Osteoblast (primary cell): ENCODE measurements around the gene ARL8B. TPM values are rescaled to one million over a fixed set of nuclear protein-coding genes. Genes with fewer than 3 reads are reported as not detected.

Experiments used
- DNase-seq: peaks from one replicate; pipeline ENCODE4 v3.0.0; 2011; ENCODE audit warnings: low spot score, mixed read lengths; ENCODE audit not compliant: insufficient read length; ENCODE audit errors: missing footprints
- H2AFZ ChIP-seq: 2 replicates; pipeline ENCODE4 v1.6.0; 2011; ENCODE audit warnings: mild to moderate bottlenecking, low read length
- H3K27ac ChIP-seq: 2 replicates; pipeline ENCODE4 v1.5.1; 2011; ENCODE audit warnings: mild to moderate bottlenecking, low read depth, low read length, moderate library complexity
- H3K27me3 ChIP-seq: 2 replicates; pipeline ENCODE4 v1.6.0; 2012; ENCODE audit warnings: mild to moderate bottlenecking, control low read depth, inconsistent platforms, low read length, moderate library complexity; ENCODE audit not compliant: insufficient read depth
- H3K36me3 ChIP-seq: 2 replicates; pipeline ENCODE4 v1.5.1; 2011; ENCODE audit warnings: mild to moderate bottlenecking, low read length, control low read depth, moderate library complexity; ENCODE audit not compliant: insufficient read depth
- H3K4me1 ChIP-seq: 2 replicates; pipeline ENCODE4 v1.5.1; 2011; ENCODE audit warnings: mild to moderate bottlenecking, low read length, control low read depth, moderate library complexity; ENCODE audit not compliant: insufficient read depth
- H3K4me2 ChIP-seq: 2 replicates; pipeline ENCODE4 v1.6.0; 2011; ENCODE audit warnings: mild to moderate bottlenecking, low read length; ENCODE audit not compliant: insufficient read depth
- H3K4me3 ChIP-seq: fragments of 200-600 bp; sonication (generic); 3 replicates; pipeline ENCODE4 v1.5.1; 2012; ENCODE audit warnings: mild to moderate bottlenecking, low read length, inconsistent platforms; ENCODE audit not compliant: insufficient read depth
- H3K79me2 ChIP-seq: 2 replicates; pipeline ENCODE4 v1.6.0; 2012; ENCODE audit warnings: mild to moderate bottlenecking, low read length, control low read depth, inconsistent platforms; ENCODE audit not compliant: insufficient read depth
- H3K9me3 ChIP-seq: 2 replicates; pipeline ENCODE4 v1.5.1; 2011; ENCODE audit warnings: low read depth, low read length, control low read depth
- H4K20me1 ChIP-seq: 2 replicates; pipeline ENCODE4 v1.6.0; 2012; ENCODE audit warnings: mild to moderate bottlenecking, low read length, control low read depth; ENCODE audit not compliant: insufficient read depth
- CTCF ChIP-seq: IDR thresholded peaks from 2 replicates; pipeline ENCODE4 v1.5.1; 2011; ENCODE audit warnings: mild to moderate bottlenecking, low read depth, low read length, moderate library complexity; ENCODE audit errors: extremely low read depth
- total RNA-seq: library from RNA; depleted of rRNA; stranded (reverse); fragments of >200 nt; gene quantifications from 2 replicates; pipeline ENCODE4 v1.2.3, GENCODE V29; 2012

Gene ARL8B
- total RNA-seq, result 90.8 and 96.9 TPM in 2 replicates

GRCh38 chr3:5122030-5122740 lies at the start of gene ARL8B:
ARL8B (plus strand) TSS chr3:5122292; CDS start chr3:5122466, 174 bp downstream.
- peaks cover 15% of the 10 kb centered on the region for H3K4me1 ChIP-seq
- H3K4me3 ChIP-seq, result peak within 1 kb of the TSS; percentile 100
- peak within 1 kb of the TSS; percentile 91 for H2AFZ ChIP-seq
- H3K79me2 ChIP-seq, result peaks cover 51% of the 10 kb centered on the region
- H3K9me3 ChIP-seq, result no peaks in the 10 kb centered on the region
- no peaks in the 10 kb centered on the region for H3K27me3 ChIP-seq
- peak; percentile 96 for TF ChIP-seq CTCF
- peak within 1 kb of the TSS; percentile 75 for H3K27ac ChIP-seq
- H3K36me3 ChIP-seq, result peaks cover 3% of the 10 kb centered on the region
- peak within 1 kb of the TSS; percentile 84 for H3K4me2 ChIP-seq
- DNase-seq, result peak; percentile 99
- peaks cover 31% of the 10 kb centered on the region for H4K20me1 ChIP-seq

- no peak overlapping the region for H3K27ac ChIP-seq
These were observed 48.6 kb upstream of the ARL8B start for GRCh38 chr3:5073374-5074085.

GRCh38 chr3:5078151-5078550 lies 43.9 kb upstream of the ARL8B start:
- Histone ChIP-seq H3K9me3 (no peaks in the 10 kb centered on the region), H3K27ac (no peak overlapping the region), H3K4me1 (peaks cover 6% of the 10 kb centered on the region), H2AFZ (no peak overlapping the region), H3K27me3 (peaks cover 9% of the 10 kb centered on the region), H4K20me1 (no peaks in the 10 kb centered on the region), H3K4me3 (no peak overlapping the region), H3K79me2 (no peaks in the 10 kb centered on the region), H3K36me3 (no peaks in the 10 kb centered on the region), H3K4me2 (no peak overlapping the region)
- TF ChIP-seq CTCF, result no peak
- DNase-seq, result peak; percentile 89

More at GRCh38 chr3:5073374-5074085, 48.6 kb upstream of the ARL8B start:
- peaks cover 9% of the 10 kb centered on the region for H3K27me3 ChIP-seq
- H4K20me1 ChIP-seq, result no peaks in the 10 kb centered on the region
- H3K4me2 ChIP-seq, result no peak overlapping the region
- TF ChIP-seq CTCF, result no peak
- H3K79me2 ChIP-seq, result no peaks in the 10 kb centered on the region
- no peak overlapping the region for H3K4me3 ChIP-seq
- H2AFZ ChIP-seq, result no peak overlapping the region
- H3K4me1 ChIP-seq, result peaks cover 5% of the 10 kb centered on the region
- no peaks in the 10 kb centered on the region for H3K9me3 ChIP-seq
- no peaks in the 10 kb centered on the region for H3K36me3 ChIP-seq
- no peak for DNase-seq

GRCh38 chr3:5079761-5080160 lies 42.3 kb upstream of the ARL8B start:
- H3K79me2 ChIP-seq, result no peaks in the 10 kb centered on the region
- H2AFZ ChIP-seq, result no peak overlapping the region
- no peak overlapping the region for H3K4me3 ChIP-seq
- no peak for DNase-seq
- H3K36me3 ChIP-seq, result no peaks in the 10 kb centered on the region
- no peak overlapping the region for H3K27ac ChIP-seq
- TF ChIP-seq CTCF, result no peak
- H3K27me3 ChIP-seq, result no peaks in the 10 kb centered on the region
- peaks cover 6% of the 10 kb centered on the region for H3K4me1 ChIP-seq
- H3K4me2 ChIP-seq, result no peak overlapping the region
- no peaks in the 10 kb centered on the region for H3K9me3 ChIP-seq
- no peaks in the 10 kb centered on the region for H4K20me1 ChIP-seq
